ENCODE data around the gene CA14.

GRCh38 chr1:150257624-150258585, at the start of gene CA14:
- no peak for TF ChIP-seq CTCF (IDR thresholded peaks at IDR 0.05; ENCODE audit: low read length)
- TF ChIP-seq EZH2phosphoT487 (IDR thresholded peaks at IDR 0.05; ENCODE audit: low read length), result no peak
- TF ChIP-seq EZH2 (optimal IDR thresholded peaks at IDR 0.05; ENCODE audit: low read depth, low read length), result no peak
